ENCODE measurements around the gene CBX4.

- TF ChIP-seq CTCF (IDR thresholded peaks at IDR 0.05; ENCODE audit: poor library complexity, severe bottlenecking) (no peak), POLR2AphosphoS5 (IDR thresholded peaks at IDR 0.05) (no peak), EZH2 (IDR thresholded peaks at IDR 0.05; ENCODE audit: borderline replicate concordance, insufficient read depth, low read length, poor library complexity, severe bottlenecking) (no peak), SMC3 (conservative IDR thresholded peaks at IDR 0.05; ENCODE audit: poor library complexity) (no peak), MXI1 (conservative IDR thresholded peaks at IDR 0.05; ENCODE audit: poor library complexity, severe bottlenecking) (no peak), RAD21 (conservative IDR thresholded peaks at IDR 0.05) (no peak), TAF1 (IDR thresholded peaks at IDR 0.05; ENCODE audit: low read depth) (no peak), EP300 (conservative IDR thresholded peaks at IDR 0.05; ENCODE audit: poor library complexity, severe bottlenecking) (no peak)
Observed at GRCh38 chr17:79873583-79873982, 34.3 kb upstream of the CBX4 start.
